GM23338 (cell line): ENCODE data around the gene VPS45. TPM values are rescaled to one million over a fixed set of nuclear protein-coding genes. Genes with fewer than 3 reads are reported as not detected.
"Not testable (repeated sequence)": the region's sequence is repeated elsewhere in the genome, so short reads cannot be mapped to it uniquely, and the experiment has no call there.

ENCODE experiments used
- ATAC-seq: fragments of 200-7000 bp; cut with Tn5 transposase; 3 replicates; pipeline ENCODE4 v1.9.1; 2020
- DNase-seq: peaks from one replicate; pipeline ENCODE4 v3.0.0-alpha.2; 2015; ENCODE audit warnings: low spot score
- H2AFZ ChIP-seq: fragments of 200-600 bp; sonication (generic); 2 replicates; pipeline ENCODE4 v1.8.0; 2016; ENCODE audit warnings: antibody characterized with exemption, mild to moderate bottlenecking, moderate library complexity
- H3F3A ChIP-seq: fragments of 200-600 bp; sonication (generic); replicated peaks from 2 replicates; pipeline ENCODE4 v1.8.0; 2017; ENCODE audit warnings: antibody characterized with exemption, mixed run types, low read depth
- H3K27ac ChIP-seq: fragments of 200-600 bp; sonication (generic); 2 replicates; pipeline ENCODE4 v1.6.1; 2016; ENCODE audit warnings: low read depth
- H3K27me3 ChIP-seq: fragments of 200-600 bp; sonication (generic); 2 replicates; pipeline ENCODE4 v1.8.0; 2016; ENCODE audit warnings: mild to moderate bottlenecking, mixed run types, moderate library complexity; ENCODE audit not compliant: insufficient read depth
- H3K36me3 ChIP-seq: fragments of 200-600 bp; sonication (generic); 2 replicates; pipeline ENCODE4 v1.8.0; 2016; ENCODE audit warnings: mild to moderate bottlenecking; ENCODE audit not compliant: insufficient read depth
- H3K4me1 ChIP-seq: fragments of 200-600 bp; sonication (generic); 2 replicates; pipeline ENCODE4 v1.8.0; 2016; ENCODE audit warnings: mild to moderate bottlenecking, moderate library complexity; ENCODE audit not compliant: insufficient read depth
- H3K4me2 ChIP-seq: fragments of 200-600 bp; sonication (generic); 2 replicates; pipeline ENCODE4 v1.7.1; 2017; ENCODE audit warnings: mixed run types
- H3K4me3 ChIP-seq: fragments of 200-600 bp; sonication (generic); 2 replicates; pipeline ENCODE4 v1.6.1; 2016; ENCODE audit warnings: mixed run types
- H3K79me2 ChIP-seq: fragments of 200-600 bp; sonication (generic); replicated peaks from 2 replicates; pipeline ENCODE4 v1.8.0; 2017; ENCODE audit warnings: mild to moderate bottlenecking; ENCODE audit not compliant: insufficient read depth
- H3K9me2 ChIP-seq: fragments of 200-600 bp; sonication (generic); 2 replicates; pipeline ENCODE4 v1.8.0; 2017; ENCODE audit not compliant: insufficient read depth
- H4K20me1 ChIP-seq: fragments of 200-600 bp; sonication (generic); replicated peaks from 2 replicates; pipeline ENCODE4 v1.8.0; 2017; ENCODE audit warnings: mild to moderate bottlenecking; ENCODE audit not compliant: insufficient read depth
- H3K27ac Mint-ChIP-seq: 2 replicates; pipeline ENCODE4 v1.8.0; 2020; ENCODE audit warnings: inconsistent platforms, mild to moderate bottlenecking, moderate library complexity, mixed read lengths
- H3K27me3 Mint-ChIP-seq: 3 replicates; pipeline ENCODE4 v1.8.0; 2022; ENCODE audit warnings: low read depth, mild to moderate bottlenecking, moderate library complexity, mixed read lengths, inconsistent platforms; ENCODE audit not compliant: insufficient read depth, poor library complexity
- H3K36me3 Mint-ChIP-seq: 3 replicates; pipeline ENCODE4 v1.8.0; 2021; ENCODE audit warnings: low read depth, mild to moderate bottlenecking, inconsistent platforms, moderate library complexity, mixed read lengths
- H3K4me1 Mint-ChIP-seq: 3 replicates; pipeline ENCODE4 v1.8.0; 2020; ENCODE audit warnings: mild to moderate bottlenecking, inconsistent platforms, mixed read lengths
- H3K4me3 Mint-ChIP-seq: 3 replicates; pipeline ENCODE4 v1.8.0; 2021; ENCODE audit warnings: moderate library complexity, mild to moderate bottlenecking, inconsistent platforms, mixed read lengths
- H3K9me3 Mint-ChIP-seq: 3 replicates; pipeline ENCODE4 v1.8.0; 2020; ENCODE audit warnings: moderate library complexity, mild to moderate bottlenecking, inconsistent platforms, mixed read lengths
- CTCF ChIP-seq, 2 experiments: fragments of 200-600 bp in 1 of 2; sonication (generic) in 1 of 2; conservative IDR thresholded peaks; 2 replicates each; pipeline versions ENCODE4 v1.5.1 to v1.6.1; 2016 to 2017; ENCODE audit warnings: antibody characterized with exemption in 2 of 2, low read depth in 2 of 2, mild to moderate bottlenecking in 2 of 2, moderate library complexity in 1 of 2
- EZH2 ChIP-seq: fragments of 200-600 bp; sonication (generic); IDR thresholded peaks from one replicate; pipeline ENCODE4 v1.8.0; 2017; ENCODE audit warnings: antibody characterized with exemption, mild to moderate bottlenecking, low read depth; ENCODE audit not compliant: unreplicated experiment
- JUNB ChIP-seq: IDR thresholded peaks from one replicate; pipeline ENCODE4 v1.6.1; 2016; ENCODE audit warnings: antibody characterized with exemption; ENCODE audit not compliant: unreplicated experiment
- polyA plus RNA-seq: library from polyadenylated mRNA; unstranded; fragments of >200 nt; fragmentation: Nextera tagmentation; extraction: Ambion mirVana; gene quantifications from 2 replicates; pipeline ENCODE4 v1.2.1, GENCODE V29; 2016
- total RNA-seq: library from RNA; depleted of rRNA; stranded (reverse); fragments of >200 nt; shearing (Covaris generic); gene quantifications from 2 replicates; pipeline ENCODE4 v1.2.3, GENCODE V29; 2014
- TF ChIP-seq, protein P1 (sequence below): fragments of 250-450 bp; sonication (Bioruptor Pico); IDR thresholded peaks from 2 replicates; pipeline ENCODE4 v1.5.0; 2020; ENCODE audit warnings: mild to moderate bottlenecking, moderate library complexity
- TF ChIP-seq, protein P2 (sequence below): IDR thresholded peaks from 2 replicates; pipeline ENCODE4 v1.6.1; 2016; ENCODE audit warnings: antibody characterized with exemption

VPS45 gene
- total and polyA plus RNA-seq, 2 experiments from 2014 or later: 23.5 to 37.5 TPM

- TF ChIP-seq, protein P1, sequence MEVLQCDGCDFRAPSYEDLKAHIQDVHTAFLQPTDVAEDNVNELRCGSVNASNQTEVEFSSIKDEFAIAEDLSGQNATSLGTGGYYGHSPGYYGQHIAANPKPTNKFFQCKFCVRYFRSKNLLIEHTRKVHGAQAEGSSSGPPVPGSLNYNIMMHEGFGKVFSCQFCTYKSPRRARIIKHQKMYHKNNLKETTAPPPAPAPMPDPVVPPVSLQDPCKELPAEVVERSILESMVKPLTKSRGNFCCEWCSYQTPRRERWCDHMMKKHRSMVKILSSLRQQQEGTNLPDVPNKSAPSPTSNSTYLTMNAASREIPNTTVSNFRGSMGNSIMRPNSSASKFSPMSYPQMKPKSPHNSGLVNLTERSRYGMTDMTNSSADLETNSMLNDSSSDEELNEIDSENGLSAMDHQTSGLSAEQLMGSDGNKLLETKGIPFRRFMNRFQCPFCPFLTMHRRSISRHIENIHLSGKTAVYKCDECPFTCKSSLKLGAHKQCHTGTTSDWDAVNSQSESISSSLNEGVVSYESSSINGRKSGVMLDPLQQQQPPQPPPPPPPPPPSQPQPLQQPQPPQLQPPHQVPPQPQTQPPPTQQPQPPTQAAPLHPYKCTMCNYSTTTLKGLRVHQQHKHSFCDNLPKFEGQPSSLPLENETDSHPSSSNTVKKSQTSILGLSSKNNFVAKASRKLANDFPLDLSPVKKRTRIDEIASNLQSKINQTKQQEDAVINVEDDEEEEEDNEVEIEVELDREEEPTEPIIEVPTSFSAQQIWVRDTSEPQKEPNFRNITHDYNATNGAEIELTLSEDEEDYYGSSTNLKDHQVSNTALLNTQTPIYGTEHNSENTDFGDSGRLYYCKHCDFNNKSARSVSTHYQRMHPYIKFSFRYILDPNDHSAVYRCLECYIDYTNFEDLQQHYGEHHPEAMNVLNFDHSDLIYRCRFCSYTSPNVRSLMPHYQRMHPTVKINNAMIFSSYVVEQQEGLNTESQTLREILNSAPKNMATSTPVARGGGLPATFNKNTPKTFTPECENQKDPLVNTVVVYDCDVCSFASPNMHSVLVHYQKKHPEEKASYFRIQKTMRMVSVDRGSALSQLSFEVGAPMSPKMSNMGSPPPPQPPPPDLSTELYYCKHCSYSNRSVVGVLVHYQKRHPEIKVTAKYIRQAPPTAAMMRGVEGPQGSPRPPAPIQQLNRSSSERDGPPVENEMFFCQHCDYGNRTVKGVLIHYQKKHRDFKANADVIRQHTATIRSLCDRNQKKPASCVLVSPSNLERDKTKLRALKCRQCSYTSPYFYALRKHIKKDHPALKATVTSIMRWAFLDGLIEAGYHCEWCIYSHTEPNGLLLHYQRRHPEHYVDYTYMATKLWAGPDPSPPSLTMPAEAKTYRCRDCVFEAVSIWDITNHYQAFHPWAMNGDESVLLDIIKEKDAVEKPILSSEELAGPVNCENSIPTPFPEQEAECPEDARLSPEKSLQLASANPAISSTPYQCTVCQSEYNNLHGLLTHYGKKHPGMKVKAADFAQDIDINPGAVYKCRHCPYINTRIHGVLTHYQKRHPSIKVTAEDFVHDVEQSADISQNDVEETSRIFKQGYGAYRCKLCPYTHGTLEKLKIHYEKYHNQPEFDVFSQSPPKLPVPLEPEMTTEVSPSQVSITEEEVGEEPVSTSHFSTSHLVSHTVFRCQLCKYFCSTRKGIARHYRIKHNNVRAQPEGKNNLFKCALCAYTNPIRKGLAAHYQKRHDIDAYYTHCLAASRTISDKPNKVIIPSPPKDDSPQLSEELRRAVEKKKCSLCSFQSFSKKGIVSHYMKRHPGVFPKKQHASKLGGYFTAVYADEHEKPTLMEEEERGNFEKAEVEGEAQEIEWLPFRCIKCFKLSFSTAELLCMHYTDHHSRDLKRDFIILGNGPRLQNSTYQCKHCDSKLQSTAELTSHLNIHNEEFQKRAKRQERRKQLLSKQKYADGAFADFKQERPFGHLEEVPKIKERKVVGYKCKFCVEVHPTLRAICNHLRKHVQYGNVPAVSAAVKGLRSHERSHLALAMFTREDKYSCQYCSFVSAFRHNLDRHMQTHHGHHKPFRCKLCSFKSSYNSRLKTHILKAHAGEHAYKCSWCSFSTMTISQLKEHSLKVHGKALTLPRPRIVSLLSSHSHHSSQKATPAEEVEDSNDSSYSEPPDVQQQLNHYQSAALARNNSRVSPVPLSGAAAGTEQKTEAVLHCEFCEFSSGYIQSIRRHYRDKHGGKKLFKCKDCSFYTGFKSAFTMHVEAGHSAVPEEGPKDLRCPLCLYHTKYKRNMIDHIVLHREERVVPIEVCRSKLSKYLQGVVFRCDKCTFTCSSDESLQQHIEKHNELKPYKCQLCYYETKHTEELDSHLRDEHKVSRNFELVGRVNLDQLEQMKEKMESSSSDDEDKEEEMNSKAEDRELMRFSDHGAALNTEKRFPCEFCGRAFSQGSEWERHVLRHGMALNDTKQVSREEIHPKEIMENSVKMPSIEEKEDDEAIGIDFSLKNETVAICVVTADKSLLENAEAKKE (CRISPR knock-in tag): no peak
- TF ChIP-seq JUNB: no peak
- no peak for TF ChIP-seq CTCF (conservative IDR thresholded peaks at IDR 0.05; ENCODE audit: low read depth in 2 of 2)
Measured at GRCh38 chr1:150132372-150132771, 64.8 kb downstream of the VPS45 start (continued).

GRCh38 chr1:150134537-150134936, 67.0 kb downstream of the VPS45 start:
- Mint-ChIP-seq H3K27me3 (no peaks in the 10 kb centered on the region), H3K9me3 (no peaks in the 10 kb centered on the region), H3K27ac (no peak overlapping the region), H3K4me1 (no peaks in the 10 kb centered on the region), H3K4me3 (no peak overlapping the region), H3K36me3 (no peaks in the 10 kb centered on the region)
- Histone ChIP-seq H3K4me2 (no peak overlapping the region), H3K27me3 (no peaks in the 10 kb centered on the region), H2AFZ (no peak overlapping the region), H3K9me2 (no peaks in the 10 kb centered on the region), H3K79me2 (no peaks in the 10 kb centered on the region), H3F3A (no peaks in the 10 kb centered on the region), H3K4me3 (no peak overlapping the region), H4K20me1 (no peaks in the 10 kb centered on the region), H3K4me1 (no peaks in the 10 kb centered on the region), H3K27ac (no peak overlapping the region), H3K36me3 (no peaks in the 10 kb centered on the region)
- DNase-seq: no peak
- TF ChIP-seq, protein P2, sequence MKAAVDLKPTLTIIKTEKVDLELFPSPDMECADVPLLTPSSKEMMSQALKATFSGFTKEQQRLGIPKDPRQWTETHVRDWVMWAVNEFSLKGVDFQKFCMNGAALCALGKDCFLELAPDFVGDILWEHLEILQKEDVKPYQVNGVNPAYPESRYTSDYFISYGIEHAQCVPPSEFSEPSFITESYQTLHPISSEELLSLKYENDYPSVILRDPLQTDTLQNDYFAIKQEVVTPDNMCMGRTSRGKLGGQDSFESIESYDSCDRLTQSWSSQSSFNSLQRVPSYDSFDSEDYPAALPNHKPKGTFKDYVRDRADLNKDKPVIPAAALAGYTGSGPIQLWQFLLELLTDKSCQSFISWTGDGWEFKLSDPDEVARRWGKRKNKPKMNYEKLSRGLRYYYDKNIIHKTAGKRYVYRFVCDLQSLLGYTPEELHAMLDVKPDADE: no peak
- no peak for TF ChIP-seq EZH2
- no peak for ATAC-seq

GRCh38 chr1:150135400-150135799, 67.8 kb downstream of the VPS45 start:
- not testable (repeated sequence) for H3K4me3 Mint-ChIP-seq, H3K27me3 Mint-ChIP-seq, H3K4me1 Mint-ChIP-seq, H3K4me2 ChIP-seq, H2AFZ ChIP-seq, H3K9me3 Mint-ChIP-seq, H3K4me3 ChIP-seq, H3F3A ChIP-seq, H3K27me3 ChIP-seq, H3K79me2 ChIP-seq, ATAC-seq, H3K9me2 ChIP-seq, H4K20me1 ChIP-seq, H3K4me1 ChIP-seq, H3K36me3 Mint-ChIP-seq, DNase-seq, H3K27ac Mint-ChIP-seq, H3K27ac ChIP-seq, H3K36me3 ChIP-seq
